ENCODE data around the gene CD63.

DNA sequence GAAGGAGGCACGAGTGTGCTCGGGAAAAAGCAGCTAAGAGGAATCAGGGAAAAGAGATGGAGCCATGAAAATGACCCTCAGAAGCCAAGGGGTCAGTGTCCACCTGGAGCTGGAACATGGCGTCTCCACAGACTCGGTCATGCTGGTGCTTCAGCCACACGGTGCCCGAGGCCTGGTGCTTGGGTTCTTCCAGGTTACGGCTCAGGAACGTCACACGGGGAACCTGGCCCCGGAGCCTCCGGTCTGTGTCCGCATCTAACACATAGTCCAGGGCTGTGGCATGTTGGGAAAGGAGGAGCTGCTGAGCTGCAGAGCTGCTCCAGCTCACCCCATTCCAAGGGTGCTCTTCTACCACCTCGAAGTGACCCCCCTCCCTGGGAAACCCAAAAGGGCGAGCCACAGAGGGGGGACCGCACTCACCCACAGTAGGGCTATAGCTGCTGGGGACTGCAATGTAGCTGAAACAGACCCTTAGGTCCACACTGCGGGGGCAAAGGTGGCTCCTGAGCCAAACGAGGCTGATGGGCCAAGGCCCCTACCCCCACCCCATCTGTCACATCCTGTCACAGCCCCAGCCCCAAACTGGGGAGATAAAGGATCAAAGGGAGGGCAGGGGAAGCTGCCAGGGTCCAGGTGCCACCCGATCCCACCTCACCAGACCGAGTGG is 31.9 kb downstream of the CD63 start:
- TF ChIP-seq, protein P1, sequence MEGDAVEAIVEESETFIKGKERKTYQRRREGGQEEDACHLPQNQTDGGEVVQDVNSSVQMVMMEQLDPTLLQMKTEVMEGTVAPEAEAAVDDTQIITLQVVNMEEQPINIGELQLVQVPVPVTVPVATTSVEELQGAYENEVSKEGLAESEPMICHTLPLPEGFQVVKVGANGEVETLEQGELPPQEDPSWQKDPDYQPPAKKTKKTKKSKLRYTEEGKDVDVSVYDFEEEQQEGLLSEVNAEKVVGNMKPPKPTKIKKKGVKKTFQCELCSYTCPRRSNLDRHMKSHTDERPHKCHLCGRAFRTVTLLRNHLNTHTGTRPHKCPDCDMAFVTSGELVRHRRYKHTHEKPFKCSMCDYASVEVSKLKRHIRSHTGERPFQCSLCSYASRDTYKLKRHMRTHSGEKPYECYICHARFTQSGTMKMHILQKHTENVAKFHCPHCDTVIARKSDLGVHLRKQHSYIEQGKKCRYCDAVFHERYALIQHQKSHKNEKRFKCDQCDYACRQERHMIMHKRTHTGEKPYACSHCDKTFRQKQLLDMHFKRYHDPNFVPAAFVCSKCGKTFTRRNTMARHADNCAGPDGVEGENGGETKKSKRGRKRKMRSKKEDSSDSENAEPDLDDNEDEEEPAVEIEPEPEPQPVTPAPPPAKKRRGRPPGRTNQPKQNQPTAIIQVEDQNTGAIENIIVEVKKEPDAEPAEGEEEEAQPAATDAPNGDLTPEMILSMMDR (IDR thresholded peaks at IDR 0.05; ENCODE audit: low read length) = no peak
- TF ChIP-seq EZH2 (IDR thresholded peaks at IDR 0.05; ENCODE audit: borderline replicate concordance, low read length) = no peak
